Measurements from ENCODE around the gene WDR86. TPM values are rescaled to one million over a fixed set of nuclear protein-coding genes. Genes with fewer than 3 reads are reported as not detected.

Gene WDR86
- total RNA-seq, 1 experiment from 2014 or later = 8.1 TPM

- H3T11ph ChIP-seq (ENCODE audit: low read length) = no peak overlapping the region
- H3K27me3 Mint-ChIP-seq (ENCODE audit: low read depth) = peaks cover 15% of the 10 kb centered on the region
- H3K27me3 ChIP-seq (ENCODE audit: insufficient read depth, low read length) = peaks cover 8% of the 10 kb centered on the region; the same call in 1 of the 2 replicates
- no peak overlapping the region for H2BK120ac ChIP-seq (ENCODE audit: low read depth, low read length, poor library complexity, severe bottlenecking)
- 0 out of 7 replicates have a peak overlapping the region, but pooled peaks of 1 of the 3 experiments have one; percentile 25 for H3K27ac Mint-ChIP-seq
- no peak for TF ChIP-seq CTCF (conservative IDR thresholded peaks at IDR 0.05)
- no peak overlapping the region for H3K56ac ChIP-seq (ENCODE audit: insufficient read length, low read depth, low read length)
- peaks cover 27% of the 10 kb centered on the region in 2 experiments for H3K4me1 Mint-ChIP-seq
- no peak overlapping the region for H4K5ac ChIP-seq (ENCODE audit: insufficient read length, low read depth, low read length)
- no peaks in the 10 kb centered on the region for H3K79me2 ChIP-seq (ENCODE audit: insufficient read depth, low read length)
- H3K23me2 ChIP-seq (ENCODE audit: insufficient read length, low read depth, low read length, poor library complexity, severe bottlenecking) = peaks cover 15% of the 10 kb centered on the region
- no peaks in the 10 kb centered on the region for H3K9me3 Mint-ChIP-seq
- no peak overlapping the region for H3K23ac ChIP-seq (ENCODE audit: insufficient read length, low read depth, low read length)
- H3K4me2 ChIP-seq (ENCODE audit: insufficient read depth, insufficient read length, low read length) = no peak overlapping the region
- no peak overlapping the region for H3K27ac ChIP-seq (ENCODE audit: insufficient read length, low read depth, low read length)
- no peaks in the 10 kb centered on the region for H3K4me1 ChIP-seq (ENCODE audit: insufficient read depth, low read length)
- H2AK5ac ChIP-seq (ENCODE audit: insufficient read length, low read length) = no peak overlapping the region
- no peak overlapping the region for H2BK12ac ChIP-seq (ENCODE audit: insufficient read length, low read depth, low read length)
- DNase-seq = no peak
- no peak overlapping the region for H2AFZ ChIP-seq (ENCODE audit: low read length)
- no peak overlapping the region for H2BK15ac ChIP-seq (ENCODE audit: low read depth, low read length)
- H3K4me3 Mint-ChIP-seq = no peak overlapping the region
- H3K36me3 Mint-ChIP-seq (ENCODE audit: insufficient read depth in 1 of 3, low read depth in 3 of 3) = peaks cover 3 to 44% (median 39%) of the 10 kb centered on the region in 3 experiments
- H2BK20ac ChIP-seq (ENCODE audit: low read depth, low read length, poor library complexity, severe bottlenecking) = no peak overlapping the region
- H3K14ac ChIP-seq (ENCODE audit: insufficient read depth, low read length) = no peak overlapping the region
- H4K91ac ChIP-seq (ENCODE audit: insufficient read length, low read depth, low read length) = no peak overlapping the region
- H2BK5ac ChIP-seq (ENCODE audit: insufficient read length, low read length) = no peak overlapping the region
- no peak overlapping the region for H3K18ac ChIP-seq (ENCODE audit: insufficient read length, low read depth, low read length)
- H3K79me1 ChIP-seq (ENCODE audit: insufficient read depth, low read depth, low read length, poor library complexity, severe bottlenecking) = no peaks in the 10 kb centered on the region
- H3K9ac ChIP-seq (ENCODE audit: extremely low read depth, insufficient read length, low read length) = no peak overlapping the region
- no peaks in the 10 kb centered on the region for H3K9me3 ChIP-seq (ENCODE audit: control insufficient read depth, low read depth, low read length)
- H3K4ac ChIP-seq (ENCODE audit: low read depth, low read length) = no peak overlapping the region
- no peak overlapping the region for H4K8ac ChIP-seq (replicated peaks; ENCODE audit: insufficient read length, low read depth, low read length)
- no CpG with 5 or more reads among the region's 9 CpGs for WGBS (ENCODE audit: extremely low coverage, insufficient read length, low lambda C conversion rate)
- peaks cover 4% of the 10 kb centered on the region for H4K20me1 ChIP-seq (ENCODE audit: control insufficient read depth, insufficient read depth, insufficient read length)
These were observed 31.8 kb downstream of the WDR86 start for GRCh38 chr7:151378011-151378410.
